ENCODE results near the gene RPL21.

- TF ChIP-seq CTCF (IDR thresholded peaks at IDR 0.05) (no peak), EZH2 (IDR thresholded peaks at IDR 0.05) (no peak)
Observed at GRCh38 chr13:27264181-27264580, 12.8 kb downstream of the RPL21 start.

All from neural progenitor cell (in vitro differentiated cells).